Liver (tissue), 3 donors: ENCODE results near the gene MNAT1.
"Not testable (repeated sequence)": the region's sequence is repeated elsewhere in the genome, so short reads cannot be mapped to it uniquely, and the experiment has no call there.

Experiments
- FOXA1 ChIP-seq: IDR thresholded peaks from 2 replicates; pipeline ENCODE4 v1.6.1; 2016; ENCODE audit warnings: antibody characterized with exemption
- GABPA ChIP-seq, 2 donors: IDR thresholded peaks in 1 of 2; conservative IDR thresholded peaks in 1 of 2; 2 replicates each; pipeline ENCODE4 v1.6.1; 2016; ENCODE audit warnings: antibody characterized with exemption in 2 of 2, mild to moderate bottlenecking in 1 of 2, moderate library complexity in 1 of 2
- HNF4G ChIP-seq: IDR thresholded peaks from 2 replicates; pipeline ENCODE4 v1.6.1; 2016; ENCODE audit warnings: antibody characterized with exemption
- NR2F2 ChIP-seq: IDR thresholded peaks from 2 replicates; pipeline ENCODE4 v1.6.1; 2016; ENCODE audit warnings: antibody characterized with exemption
- RAD21 ChIP-seq, 2 donors: IDR thresholded peaks; 2 replicates each; pipeline ENCODE4 v1.6.1; 2016; ENCODE audit warnings: antibody characterized with exemption in 2 of 2, mild to moderate bottlenecking in 2 of 2
- RXRA ChIP-seq, 2 donors: IDR thresholded peaks; 2 replicates each; pipeline ENCODE4 v1.6.1; 2017 to 2018; ENCODE audit warnings: antibody characterized with exemption in 2 of 2, mild to moderate bottlenecking in 1 of 2
- SP1 ChIP-seq: IDR thresholded peaks from 2 replicates; pipeline ENCODE4 v1.6.1; 2018; ENCODE audit warnings: antibody characterized with exemption, mild to moderate bottlenecking
- TAF1 ChIP-seq: conservative IDR thresholded peaks from 2 replicates; pipeline ENCODE4 v1.6.1; 2016; ENCODE audit warnings: antibody characterized with exemption, mild to moderate bottlenecking
- YY1 ChIP-seq: IDR thresholded peaks from 2 replicates; pipeline ENCODE4 v1.6.1; 2016; ENCODE audit warnings: antibody characterized with exemption, mild to moderate bottlenecking
- TF ChIP-seq, protein P1 (sequence below): fragments of 150-350 bp; IDR thresholded peaks from 2 replicates; pipeline ENCODE4 v1.5.1; 2017; ENCODE audit warnings: improper control_type of control experiment, low read depth, low read length; ENCODE audit not compliant: missing input control
- TF ChIP-seq, protein P2 (sequence below): IDR thresholded peaks from 2 replicates; pipeline ENCODE4 v1.6.1; 2016; ENCODE audit warnings: antibody characterized with exemption
- TF ChIP-seq, protein P3 (sequence below): IDR thresholded peaks from 2 replicates; pipeline ENCODE4 v1.6.1; 2016; ENCODE audit warnings: antibody characterized with exemption, mild to moderate bottlenecking
- TF ChIP-seq, protein P4 (sequence below): IDR thresholded peaks from 2 replicates; pipeline ENCODE4 v1.6.1; 2016; ENCODE audit warnings: antibody characterized with exemption
- donor health status: healthy.
- donor health status: healthy.

DNA sequence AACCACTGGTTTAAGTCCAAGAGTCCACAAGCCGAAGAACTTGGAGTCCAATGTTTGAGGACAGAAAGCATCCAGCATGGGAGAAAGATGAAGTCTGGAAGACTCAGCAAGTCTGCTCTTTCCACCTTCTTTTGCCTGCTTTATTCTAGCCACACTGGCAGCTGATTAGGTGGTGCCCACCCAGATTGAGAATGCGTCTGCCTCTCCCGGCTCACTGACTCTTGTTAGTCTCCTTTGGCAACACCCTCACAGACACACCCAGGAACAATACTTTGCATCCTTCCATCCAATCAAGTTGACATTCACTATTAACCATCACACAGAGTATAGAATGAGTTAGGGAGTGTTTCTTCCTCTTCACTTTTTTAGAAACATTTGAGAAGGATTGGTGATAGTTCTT is 156.1 kb downstream of the MNAT1 start:
- TF ChIP-seq, protein P1, sequence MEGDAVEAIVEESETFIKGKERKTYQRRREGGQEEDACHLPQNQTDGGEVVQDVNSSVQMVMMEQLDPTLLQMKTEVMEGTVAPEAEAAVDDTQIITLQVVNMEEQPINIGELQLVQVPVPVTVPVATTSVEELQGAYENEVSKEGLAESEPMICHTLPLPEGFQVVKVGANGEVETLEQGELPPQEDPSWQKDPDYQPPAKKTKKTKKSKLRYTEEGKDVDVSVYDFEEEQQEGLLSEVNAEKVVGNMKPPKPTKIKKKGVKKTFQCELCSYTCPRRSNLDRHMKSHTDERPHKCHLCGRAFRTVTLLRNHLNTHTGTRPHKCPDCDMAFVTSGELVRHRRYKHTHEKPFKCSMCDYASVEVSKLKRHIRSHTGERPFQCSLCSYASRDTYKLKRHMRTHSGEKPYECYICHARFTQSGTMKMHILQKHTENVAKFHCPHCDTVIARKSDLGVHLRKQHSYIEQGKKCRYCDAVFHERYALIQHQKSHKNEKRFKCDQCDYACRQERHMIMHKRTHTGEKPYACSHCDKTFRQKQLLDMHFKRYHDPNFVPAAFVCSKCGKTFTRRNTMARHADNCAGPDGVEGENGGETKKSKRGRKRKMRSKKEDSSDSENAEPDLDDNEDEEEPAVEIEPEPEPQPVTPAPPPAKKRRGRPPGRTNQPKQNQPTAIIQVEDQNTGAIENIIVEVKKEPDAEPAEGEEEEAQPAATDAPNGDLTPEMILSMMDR: not testable (repeated sequence)
- TF ChIP-seq GABPA (IDR thresholded peaks at IDR 0.05 in 1 of 2, conservative IDR thresholded peaks at IDR 0.05 in 1 of 2); RAD21 (IDR thresholded peaks at IDR 0.05); TAF1; FOXA1; RXRA (IDR thresholded peaks at IDR 0.05); HNF4G; NR2F2; YY1; SP1: not testable (repeated sequence)
- TF ChIP-seq, protein P2, sequence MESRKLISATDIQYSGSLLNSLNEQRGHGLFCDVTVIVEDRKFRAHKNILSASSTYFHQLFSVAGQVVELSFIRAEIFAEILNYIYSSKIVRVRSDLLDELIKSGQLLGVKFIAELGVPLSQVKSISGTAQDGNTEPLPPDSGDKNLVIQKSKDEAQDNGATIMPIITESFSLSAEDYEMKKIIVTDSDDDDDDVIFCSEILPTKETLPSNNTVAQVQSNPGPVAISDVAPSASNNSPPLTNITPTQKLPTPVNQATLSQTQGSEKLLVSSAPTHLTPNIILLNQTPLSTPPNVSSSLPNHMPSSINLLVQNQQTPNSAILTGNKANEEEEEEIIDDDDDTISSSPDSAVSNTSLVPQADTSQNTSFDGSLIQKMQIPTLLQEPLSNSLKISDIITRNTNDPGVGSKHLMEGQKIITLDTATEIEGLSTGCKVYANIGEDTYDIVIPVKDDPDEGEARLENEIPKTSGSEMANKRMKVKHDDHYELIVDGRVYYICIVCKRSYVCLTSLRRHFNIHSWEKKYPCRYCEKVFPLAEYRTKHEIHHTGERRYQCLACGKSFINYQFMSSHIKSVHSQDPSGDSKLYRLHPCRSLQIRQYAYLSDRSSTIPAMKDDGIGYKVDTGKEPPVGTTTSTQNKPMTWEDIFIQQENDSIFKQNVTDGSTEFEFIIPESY: not testable (repeated sequence)
- TF ChIP-seq, protein P3, sequence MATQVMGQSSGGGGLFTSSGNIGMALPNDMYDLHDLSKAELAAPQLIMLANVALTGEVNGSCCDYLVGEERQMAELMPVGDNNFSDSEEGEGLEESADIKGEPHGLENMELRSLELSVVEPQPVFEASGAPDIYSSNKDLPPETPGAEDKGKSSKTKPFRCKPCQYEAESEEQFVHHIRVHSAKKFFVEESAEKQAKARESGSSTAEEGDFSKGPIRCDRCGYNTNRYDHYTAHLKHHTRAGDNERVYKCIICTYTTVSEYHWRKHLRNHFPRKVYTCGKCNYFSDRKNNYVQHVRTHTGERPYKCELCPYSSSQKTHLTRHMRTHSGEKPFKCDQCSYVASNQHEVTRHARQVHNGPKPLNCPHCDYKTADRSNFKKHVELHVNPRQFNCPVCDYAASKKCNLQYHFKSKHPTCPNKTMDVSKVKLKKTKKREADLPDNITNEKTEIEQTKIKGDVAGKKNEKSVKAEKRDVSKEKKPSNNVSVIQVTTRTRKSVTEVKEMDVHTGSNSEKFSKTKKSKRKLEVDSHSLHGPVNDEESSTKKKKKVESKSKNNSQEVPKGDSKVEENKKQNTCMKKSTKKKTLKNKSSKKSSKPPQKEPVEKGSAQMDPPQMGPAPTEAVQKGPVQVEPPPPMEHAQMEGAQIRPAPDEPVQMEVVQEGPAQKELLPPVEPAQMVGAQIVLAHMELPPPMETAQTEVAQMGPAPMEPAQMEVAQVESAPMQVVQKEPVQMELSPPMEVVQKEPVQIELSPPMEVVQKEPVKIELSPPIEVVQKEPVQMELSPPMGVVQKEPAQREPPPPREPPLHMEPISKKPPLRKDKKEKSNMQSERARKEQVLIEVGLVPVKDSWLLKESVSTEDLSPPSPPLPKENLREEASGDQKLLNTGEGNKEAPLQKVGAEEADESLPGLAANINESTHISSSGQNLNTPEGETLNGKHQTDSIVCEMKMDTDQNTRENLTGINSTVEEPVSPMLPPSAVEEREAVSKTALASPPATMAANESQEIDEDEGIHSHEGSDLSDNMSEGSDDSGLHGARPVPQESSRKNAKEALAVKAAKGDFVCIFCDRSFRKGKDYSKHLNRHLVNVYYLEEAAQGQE: not testable (repeated sequence)
- TF ChIP-seq, protein P4, sequence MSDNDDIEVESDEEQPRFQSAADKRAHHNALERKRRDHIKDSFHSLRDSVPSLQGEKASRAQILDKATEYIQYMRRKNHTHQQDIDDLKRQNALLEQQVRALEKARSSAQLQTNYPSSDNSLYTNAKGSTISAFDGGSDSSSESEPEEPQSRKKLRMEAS: not testable (repeated sequence)
